Liver (tissue), 9 donors: ENCODE measurements around the gene CAMSAP1. TPM values are rescaled to one million over a fixed set of nuclear protein-coding genes. Genes with fewer than 3 reads are reported as not detected.

Source experiments
- DNase-seq: peaks from one replicate; pipeline ENCODE4 v3.0.0-alpha.2; 2017; ENCODE audit warnings: low spot score
- H3K27ac ChIP-seq, 2 donors: one replicate each; pipeline ENCODE4 v1.7.0; 2013; ENCODE audit warnings: inconsistent platforms in 2 of 2, low read length in 2 of 2, control low read depth in 1 of 2, low read depth in 1 of 2, mild to moderate bottlenecking in 1 of 2
- H3K27me3 ChIP-seq, 4 donors: one replicate each; pipeline versions ENCODE4 v1.6.1 to v1.7.0; 2013; ENCODE audit warnings: low read length in 3 of 4, inconsistent platforms in 1 of 4, mild to moderate bottlenecking in 1 of 4, moderate library complexity in 1 of 4; ENCODE audit not compliant: control insufficient read depth in 4 of 4, insufficient read depth in 4 of 4
- H3K36me3 ChIP-seq, 4 donors: one replicate each; pipeline versions ENCODE4 v1.6.1 to v1.7.0; 2013; ENCODE audit warnings: low read length in 3 of 4, mild to moderate bottlenecking in 3 of 4, low read depth in 1 of 4, moderate library complexity in 1 of 4; ENCODE audit not compliant: control insufficient read depth in 4 of 4, insufficient read depth in 3 of 4
- H3K4me1 ChIP-seq, 4 donors: one replicate each; pipeline versions ENCODE4 v1.6.1 to v1.7.0; 2013; ENCODE audit warnings: low read length in 3 of 4, mild to moderate bottlenecking in 3 of 4, moderate library complexity in 1 of 4; ENCODE audit not compliant: control insufficient read depth in 4 of 4, insufficient read depth in 4 of 4
- H3K4me3 ChIP-seq, 3 donors: one replicate each; pipeline versions ENCODE4 v1.6.1 to v1.7.0; 2013; ENCODE audit warnings: low read length in 3 of 3, control low read depth in 1 of 3, low read depth in 1 of 3, mild to moderate bottlenecking in 1 of 3
- H3K9ac ChIP-seq, 2 donors: one replicate each; pipeline ENCODE4 v1.7.0; 2013; ENCODE audit warnings: low read length in 2 of 2, mild to moderate bottlenecking in 2 of 2, moderate library complexity in 2 of 2, control low read depth in 1 of 2, low read depth in 1 of 2
- H3K9me3 ChIP-seq, 4 donors: one replicate each; pipeline versions ENCODE4 v1.6.1 to v1.7.0; 2013; ENCODE audit warnings: low read length in 3 of 4; ENCODE audit not compliant: control insufficient read depth in 4 of 4
- EGR1 ChIP-seq, 2 donors: IDR thresholded peaks; 2 replicates each; pipeline ENCODE4 v1.6.1; 2016 to 2018; ENCODE audit warnings: antibody characterized with exemption in 2 of 2, low read depth in 2 of 2
- FOXA2 ChIP-seq: IDR thresholded peaks from 2 replicates; pipeline ENCODE4 v1.6.1; 2016; ENCODE audit warnings: antibody characterized with exemption
- GABPA ChIP-seq, 2 donors: IDR thresholded peaks in 1 of 2; conservative IDR thresholded peaks in 1 of 2; 2 replicates each; pipeline ENCODE4 v1.6.1; 2016; ENCODE audit warnings: antibody characterized with exemption in 2 of 2, mild to moderate bottlenecking in 1 of 2, moderate library complexity in 1 of 2
- HNF4G ChIP-seq: IDR thresholded peaks from 2 replicates; pipeline ENCODE4 v1.6.1; 2016; ENCODE audit warnings: antibody characterized with exemption
- JUND ChIP-seq, 2 donors: IDR thresholded peaks; 2 replicates each; pipeline ENCODE4 v1.6.1; 2016; ENCODE audit warnings: antibody characterized with exemption in 2 of 2
- NR2F2 ChIP-seq: IDR thresholded peaks from 2 replicates; pipeline ENCODE4 v1.6.1; 2016; ENCODE audit warnings: antibody characterized with exemption
- RAD21 ChIP-seq, 2 donors: IDR thresholded peaks; 2 replicates each; pipeline ENCODE4 v1.6.1; 2016; ENCODE audit warnings: antibody characterized with exemption in 2 of 2, mild to moderate bottlenecking in 2 of 2
- RXRA ChIP-seq, 2 donors: IDR thresholded peaks; 2 replicates each; pipeline ENCODE4 v1.6.1; 2017 to 2018; ENCODE audit warnings: antibody characterized with exemption in 2 of 2, mild to moderate bottlenecking in 1 of 2
- SP1 ChIP-seq: IDR thresholded peaks from 2 replicates; pipeline ENCODE4 v1.6.1; 2018; ENCODE audit warnings: antibody characterized with exemption, mild to moderate bottlenecking
- YY1 ChIP-seq: IDR thresholded peaks from 2 replicates; pipeline ENCODE4 v1.6.1; 2016; ENCODE audit warnings: antibody characterized with exemption, mild to moderate bottlenecking
- WGBS: extraction: QIAGEN DNeasy Blood & Tissue Kit; methylation state at CpG from one replicate; pipeline ENCODE4 v1.1.7; 2013; 5-methylcytosine and 5-hydroxymethylcytosine counted together
- polyA plus RNA-seq, 2 donors: library from polyadenylated mRNA; stranded (reverse) in 1 of 2; unstranded in 1 of 2; fragments of 200-250 nt in 1 of 2; fragments of >200 nt in 1 of 2; fragmentation: Nextera tagmentation in 1 of 2; extraction: Ambion mirVana in 1 of 2; gene quantifications; one replicate each; pipeline versions ENCODE4 v1.2.1 to v1.2.3, GENCODE V29; 2013 to 2015
- total RNA-seq, 2 donors: library from RNA; depleted of rRNA; stranded (reverse); fragments of >200 nt; gene quantifications; one replicate each; pipeline ENCODE4 v1.2.3, GENCODE V29; 2014
- TF ChIP-seq, protein P1 (sequence below): IDR thresholded peaks from 2 replicates; pipeline ENCODE4 v1.6.1; 2016; ENCODE audit warnings: antibody characterized with exemption
- TF ChIP-seq, protein P2 (sequence below): IDR thresholded peaks from 2 replicates; pipeline ENCODE4 v1.6.1; 2016; ENCODE audit warnings: antibody characterized with exemption
- TF ChIP-seq, protein P3 (sequence below): IDR thresholded peaks from 2 replicates; pipeline ENCODE4 v1.6.1; 2016; ENCODE audit warnings: antibody characterized with exemption
- TF ChIP-seq, protein P4 (sequence below): fragments of 150-350 bp; IDR thresholded peaks from 2 replicates; pipeline ENCODE4 v1.5.1; 2017; ENCODE audit warnings: improper control_type of control experiment, low read depth, low read length; ENCODE audit not compliant: missing input control
- TF ChIP-seq, protein P5 (sequence below): IDR thresholded peaks from 2 replicates; pipeline ENCODE4 v1.6.1; 2016; ENCODE audit warnings: antibody characterized with exemption, mild to moderate bottlenecking
- donor health status: healthy.
- donor health status: healthy.
- donor health status: healthy.
- donor health status: healthy.
- donor health status: healthy.

The CAMSAP1 gene
- total and polyA plus RNA-seq, 4 donors: 0.97 to 6.4 (median 5.1) TPM

DNA sequence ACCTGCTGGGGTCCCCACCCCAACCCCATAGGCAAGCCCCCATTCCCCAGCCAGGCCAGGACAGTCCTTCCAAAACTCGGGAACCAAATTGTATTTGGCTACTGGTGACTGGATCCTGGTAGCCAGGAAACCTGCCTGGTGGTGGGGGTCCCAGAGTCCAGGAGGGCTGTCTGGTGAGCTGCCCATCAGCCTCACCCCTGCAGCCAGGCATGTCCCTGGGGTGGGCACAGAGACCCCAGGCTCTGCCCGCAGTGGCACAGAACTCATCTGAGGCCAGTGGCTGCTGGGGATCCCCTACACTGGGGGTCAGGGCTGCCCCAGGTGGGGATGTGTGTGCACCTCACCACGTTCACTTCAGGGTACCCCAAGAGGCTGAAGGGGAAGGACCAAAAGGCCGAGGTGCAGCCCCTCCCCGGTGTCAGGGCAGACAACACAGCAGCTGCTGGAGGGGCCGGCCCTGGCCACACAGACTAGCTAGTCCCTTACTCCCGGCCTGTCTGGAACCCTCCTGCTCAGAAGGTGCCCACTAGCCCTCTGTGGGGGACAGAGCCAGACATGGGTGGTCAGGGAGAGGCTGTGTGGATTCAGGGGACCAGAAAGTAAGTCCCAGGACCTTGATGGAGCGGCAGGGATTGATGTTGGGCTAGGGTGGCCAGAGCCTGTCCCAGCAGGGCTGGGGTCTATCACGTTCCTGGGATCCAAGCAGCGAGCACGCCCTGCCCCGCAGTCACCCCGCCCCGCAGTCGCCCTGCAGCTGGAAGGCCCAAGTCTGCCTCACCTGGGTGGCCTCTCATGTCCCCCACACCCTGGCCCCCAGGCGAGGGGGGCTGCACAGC lies 113.9 kb downstream of the CAMSAP1 start (continued):
- TF ChIP-seq SP1: no peak
- no peak for TF ChIP-seq FOXA2

DNA sequence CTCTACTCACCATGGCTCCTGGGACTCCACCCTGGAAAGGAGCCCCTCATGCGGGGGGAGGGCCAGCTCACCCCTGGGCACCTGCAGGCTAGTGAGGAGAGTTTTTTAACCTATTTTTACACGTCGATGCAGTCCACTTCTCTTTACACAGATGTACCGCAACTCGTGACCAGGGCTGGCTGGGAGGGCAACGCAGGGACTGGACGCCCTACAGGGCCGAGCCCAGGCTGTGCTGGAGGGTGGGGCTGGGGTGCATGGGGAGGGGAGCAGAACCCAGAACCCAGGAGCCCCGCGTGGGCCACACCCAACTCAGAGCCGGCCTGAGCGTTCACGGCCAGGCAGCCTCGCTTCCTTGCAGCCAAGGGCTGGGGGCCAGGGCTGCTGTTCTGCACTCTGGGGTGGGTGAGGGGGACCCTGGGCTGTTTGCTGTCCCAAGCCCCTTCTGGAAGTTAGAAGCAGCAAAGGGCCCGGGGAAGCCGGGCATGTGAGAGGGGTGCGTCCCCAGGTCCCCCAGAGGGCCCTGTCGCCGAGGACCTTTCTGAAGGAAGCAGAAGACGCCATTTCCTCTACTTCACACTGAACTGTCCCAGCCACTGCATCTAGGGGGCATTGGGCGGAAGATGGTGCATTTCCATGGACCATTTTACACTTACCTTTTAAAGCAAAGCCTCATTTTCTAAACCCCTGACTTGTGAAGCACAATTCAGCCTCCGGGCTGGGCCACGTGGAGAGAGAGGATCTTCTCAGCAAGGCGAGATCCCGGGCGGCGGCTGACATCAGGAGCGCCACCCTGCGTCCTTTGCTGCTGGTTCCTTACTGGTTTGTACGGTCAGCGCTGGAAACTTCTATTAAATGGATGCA lies 114.8 kb downstream of the CAMSAP1 start:
- Histone ChIP-seq H3K4me1 (no peaks in the 10 kb centered on the region), H3K27me3 (no peaks in the 10 kb centered on the region), H3K27ac (no peak overlapping the region), H3K4me3 (no peak overlapping the region), H3K36me3 (no peaks in the 10 kb centered on the region), H3K9ac (no peak overlapping the region), H3K9me3 (no peaks in the 10 kb centered on the region)
- DNase-seq: no peak
- TF ChIP-seq SP1 (no peak), RAD21 (IDR thresholded peaks at IDR 0.05) (no peak), YY1 (no peak), FOXA2 (no peak), NR2F2 (no peak), RXRA (IDR thresholded peaks at IDR 0.05) (no peak), EGR1 (IDR thresholded peaks at IDR 0.05; ENCODE audit: low read depth in 2 of 2) (no peak), JUND (IDR thresholded peaks at IDR 0.05) (no peak), GABPA (IDR thresholded peaks at IDR 0.05 in 1 of 2, conservative IDR thresholded peaks at IDR 0.05 in 1 of 2) (no peak), HNF4G (no peak)
- TF ChIP-seq, protein P1, sequence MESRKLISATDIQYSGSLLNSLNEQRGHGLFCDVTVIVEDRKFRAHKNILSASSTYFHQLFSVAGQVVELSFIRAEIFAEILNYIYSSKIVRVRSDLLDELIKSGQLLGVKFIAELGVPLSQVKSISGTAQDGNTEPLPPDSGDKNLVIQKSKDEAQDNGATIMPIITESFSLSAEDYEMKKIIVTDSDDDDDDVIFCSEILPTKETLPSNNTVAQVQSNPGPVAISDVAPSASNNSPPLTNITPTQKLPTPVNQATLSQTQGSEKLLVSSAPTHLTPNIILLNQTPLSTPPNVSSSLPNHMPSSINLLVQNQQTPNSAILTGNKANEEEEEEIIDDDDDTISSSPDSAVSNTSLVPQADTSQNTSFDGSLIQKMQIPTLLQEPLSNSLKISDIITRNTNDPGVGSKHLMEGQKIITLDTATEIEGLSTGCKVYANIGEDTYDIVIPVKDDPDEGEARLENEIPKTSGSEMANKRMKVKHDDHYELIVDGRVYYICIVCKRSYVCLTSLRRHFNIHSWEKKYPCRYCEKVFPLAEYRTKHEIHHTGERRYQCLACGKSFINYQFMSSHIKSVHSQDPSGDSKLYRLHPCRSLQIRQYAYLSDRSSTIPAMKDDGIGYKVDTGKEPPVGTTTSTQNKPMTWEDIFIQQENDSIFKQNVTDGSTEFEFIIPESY: no peak
- TF ChIP-seq, protein P2, sequence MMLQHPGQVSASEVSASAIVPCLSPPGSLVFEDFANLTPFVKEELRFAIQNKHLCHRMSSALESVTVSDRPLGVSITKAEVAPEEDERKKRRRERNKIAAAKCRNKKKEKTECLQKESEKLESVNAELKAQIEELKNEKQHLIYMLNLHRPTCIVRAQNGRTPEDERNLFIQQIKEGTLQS: no peak
- TF ChIP-seq, protein P3, sequence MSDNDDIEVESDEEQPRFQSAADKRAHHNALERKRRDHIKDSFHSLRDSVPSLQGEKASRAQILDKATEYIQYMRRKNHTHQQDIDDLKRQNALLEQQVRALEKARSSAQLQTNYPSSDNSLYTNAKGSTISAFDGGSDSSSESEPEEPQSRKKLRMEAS: no peak
- WGBS: 83% methylated on average over 31 of the region's 31 CpGs

DNA sequence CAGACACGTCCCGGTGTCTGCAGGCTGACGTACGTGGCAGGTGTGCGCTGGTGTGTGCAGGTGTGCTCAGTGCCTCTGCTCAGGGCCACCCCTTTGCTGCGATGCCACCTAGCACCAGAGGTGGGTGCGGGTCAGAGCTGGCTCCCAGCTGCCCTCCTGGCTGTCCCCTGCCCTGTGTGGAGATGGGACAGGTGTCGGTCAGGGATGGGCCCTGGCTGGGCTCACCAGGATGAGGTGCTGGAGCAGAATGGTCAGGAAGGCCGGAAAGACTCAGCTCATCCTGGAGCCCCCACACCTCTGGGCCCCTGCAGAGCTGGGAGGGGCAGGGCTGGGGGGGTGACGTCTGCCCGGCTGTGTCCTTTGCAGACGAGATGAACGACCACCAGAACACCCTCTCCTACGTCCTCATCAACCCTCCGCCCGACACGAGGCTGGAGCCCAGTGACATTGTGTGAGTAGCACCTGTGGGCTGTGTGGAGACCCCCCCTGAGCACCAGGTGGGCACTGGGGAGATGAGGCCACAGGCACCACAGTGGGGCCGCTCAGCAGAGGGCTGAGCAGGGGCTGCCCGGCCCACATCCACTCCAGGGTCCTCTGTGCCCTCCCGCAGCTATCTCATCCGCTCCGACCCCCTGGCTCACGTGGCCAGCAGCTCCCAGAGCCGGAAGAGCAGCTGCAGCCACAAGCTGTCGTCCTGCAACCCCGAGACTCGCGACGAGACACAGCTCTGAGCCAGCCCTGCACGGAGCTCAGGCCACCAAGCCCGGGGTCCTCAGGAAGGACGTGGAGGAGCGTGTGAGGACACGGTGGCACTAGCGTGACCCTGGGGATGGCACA lies 115.7 kb downstream of the CAMSAP1 start:
- Histone ChIP-seq H3K27ac (no peak overlapping the region), H3K4me1 (no peaks in the 10 kb centered on the region), H3K9ac (no peak overlapping the region), H3K9me3 (no peaks in the 10 kb centered on the region), H3K27me3 (no peaks in the 10 kb centered on the region), H3K4me3 (no peak overlapping the region), H3K36me3 (no peaks in the 10 kb centered on the region)
- WGBS: 83% methylated on average over 35 of the region's 35 CpGs
- TF ChIP-seq, protein P3: no peak
- TF ChIP-seq YY1: no peak
- TF ChIP-seq JUND (IDR thresholded peaks at IDR 0.05): no peak
- TF ChIP-seq RAD21 (IDR thresholded peaks at IDR 0.05): no peak
- no peak for TF ChIP-seq FOXA2
- TF ChIP-seq, protein P4, sequence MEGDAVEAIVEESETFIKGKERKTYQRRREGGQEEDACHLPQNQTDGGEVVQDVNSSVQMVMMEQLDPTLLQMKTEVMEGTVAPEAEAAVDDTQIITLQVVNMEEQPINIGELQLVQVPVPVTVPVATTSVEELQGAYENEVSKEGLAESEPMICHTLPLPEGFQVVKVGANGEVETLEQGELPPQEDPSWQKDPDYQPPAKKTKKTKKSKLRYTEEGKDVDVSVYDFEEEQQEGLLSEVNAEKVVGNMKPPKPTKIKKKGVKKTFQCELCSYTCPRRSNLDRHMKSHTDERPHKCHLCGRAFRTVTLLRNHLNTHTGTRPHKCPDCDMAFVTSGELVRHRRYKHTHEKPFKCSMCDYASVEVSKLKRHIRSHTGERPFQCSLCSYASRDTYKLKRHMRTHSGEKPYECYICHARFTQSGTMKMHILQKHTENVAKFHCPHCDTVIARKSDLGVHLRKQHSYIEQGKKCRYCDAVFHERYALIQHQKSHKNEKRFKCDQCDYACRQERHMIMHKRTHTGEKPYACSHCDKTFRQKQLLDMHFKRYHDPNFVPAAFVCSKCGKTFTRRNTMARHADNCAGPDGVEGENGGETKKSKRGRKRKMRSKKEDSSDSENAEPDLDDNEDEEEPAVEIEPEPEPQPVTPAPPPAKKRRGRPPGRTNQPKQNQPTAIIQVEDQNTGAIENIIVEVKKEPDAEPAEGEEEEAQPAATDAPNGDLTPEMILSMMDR: no peak
- TF ChIP-seq, protein P5, sequence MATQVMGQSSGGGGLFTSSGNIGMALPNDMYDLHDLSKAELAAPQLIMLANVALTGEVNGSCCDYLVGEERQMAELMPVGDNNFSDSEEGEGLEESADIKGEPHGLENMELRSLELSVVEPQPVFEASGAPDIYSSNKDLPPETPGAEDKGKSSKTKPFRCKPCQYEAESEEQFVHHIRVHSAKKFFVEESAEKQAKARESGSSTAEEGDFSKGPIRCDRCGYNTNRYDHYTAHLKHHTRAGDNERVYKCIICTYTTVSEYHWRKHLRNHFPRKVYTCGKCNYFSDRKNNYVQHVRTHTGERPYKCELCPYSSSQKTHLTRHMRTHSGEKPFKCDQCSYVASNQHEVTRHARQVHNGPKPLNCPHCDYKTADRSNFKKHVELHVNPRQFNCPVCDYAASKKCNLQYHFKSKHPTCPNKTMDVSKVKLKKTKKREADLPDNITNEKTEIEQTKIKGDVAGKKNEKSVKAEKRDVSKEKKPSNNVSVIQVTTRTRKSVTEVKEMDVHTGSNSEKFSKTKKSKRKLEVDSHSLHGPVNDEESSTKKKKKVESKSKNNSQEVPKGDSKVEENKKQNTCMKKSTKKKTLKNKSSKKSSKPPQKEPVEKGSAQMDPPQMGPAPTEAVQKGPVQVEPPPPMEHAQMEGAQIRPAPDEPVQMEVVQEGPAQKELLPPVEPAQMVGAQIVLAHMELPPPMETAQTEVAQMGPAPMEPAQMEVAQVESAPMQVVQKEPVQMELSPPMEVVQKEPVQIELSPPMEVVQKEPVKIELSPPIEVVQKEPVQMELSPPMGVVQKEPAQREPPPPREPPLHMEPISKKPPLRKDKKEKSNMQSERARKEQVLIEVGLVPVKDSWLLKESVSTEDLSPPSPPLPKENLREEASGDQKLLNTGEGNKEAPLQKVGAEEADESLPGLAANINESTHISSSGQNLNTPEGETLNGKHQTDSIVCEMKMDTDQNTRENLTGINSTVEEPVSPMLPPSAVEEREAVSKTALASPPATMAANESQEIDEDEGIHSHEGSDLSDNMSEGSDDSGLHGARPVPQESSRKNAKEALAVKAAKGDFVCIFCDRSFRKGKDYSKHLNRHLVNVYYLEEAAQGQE: no peak
- no peak for TF ChIP-seq NR2F2
- DNase-seq: no peak
